Activated naive CD4-positive, alpha-beta T cell treated with anti-CD3 and anti-CD28 coated beads, Interleukin-2, amount 50 U/mL, for 24 hours (primary cell): ENCODE measurements around the gene PCGF5.
A peak's percentile ranks its signal among the peaks of the same experiment; 100 is the strongest.
"Not testable (repeated sequence)": the region's sequence is repeated elsewhere in the genome, so short reads cannot be mapped to it uniquely, and the experiment has no call there.

Experiments
- H3K27ac Mint-ChIP-seq: one replicate; pipeline ENCODE4 v1.8.0; 2021; ENCODE audit warnings: mild to moderate bottlenecking, mixed read lengths
- H3K27me3 Mint-ChIP-seq: one replicate; pipeline ENCODE4 v1.8.0; 2021; ENCODE audit warnings: mixed read lengths
- H3K36me3 Mint-ChIP-seq: one replicate; pipeline ENCODE4 v1.8.0; 2021; ENCODE audit warnings: mixed read lengths
- H3K4me1 Mint-ChIP-seq: one replicate; pipeline ENCODE4 v1.8.0; 2021; ENCODE audit warnings: mixed read lengths
- H3K4me3 Mint-ChIP-seq: one replicate; pipeline ENCODE4 v1.8.0; 2021; ENCODE audit warnings: mild to moderate bottlenecking, mixed read lengths
- H3K9me3 Mint-ChIP-seq: one replicate; pipeline ENCODE4 v1.8.0; 2021; ENCODE audit warnings: mixed read lengths

The PCGF5 gene

GRCh38 chr10:91220194-91220953, at the start of gene PCGF5:
Gene PCGF5 (plus strand): TSS chr10:91220663. CDS start chr10:91222872, 2,209 bp downstream.
- Mint-ChIP-seq H3K36me3 (peaks cover 6% of the 10 kb centered on the region), H3K27me3 (no peaks in the 10 kb centered on the region), H3K4me3 (peak within 1 kb of the TSS; percentile 93), H3K9me3 (no peaks in the 10 kb centered on the region), H3K4me1 (peaks cover 57% of the 10 kb centered on the region), H3K27ac (peak within 1 kb of the TSS; percentile 77)

GRCh38 chr10:91171485-91171884, 49.0 kb upstream of the PCGF5 start:
- H3K4me1 Mint-ChIP-seq: peaks cover 62% of the 10 kb centered on the region
- H3K9me3 Mint-ChIP-seq: peaks cover 13% of the 10 kb centered on the region
- H3K36me3 Mint-ChIP-seq: peaks cover 38% of the 10 kb centered on the region
- H3K27me3 Mint-ChIP-seq: no peaks in the 10 kb centered on the region
- H3K4me3 Mint-ChIP-seq: peak overlapping the region; percentile 3
- H3K27ac Mint-ChIP-seq: no peak overlapping the region

GRCh38 chr10:91172348-91172747, 48.1 kb upstream of the PCGF5 start:
- peaks cover 56% of the 10 kb centered on the region for H3K4me1 Mint-ChIP-seq
- H3K27me3 Mint-ChIP-seq: no peaks in the 10 kb centered on the region
- H3K27ac Mint-ChIP-seq: no peak overlapping the region
- peaks cover 15% of the 10 kb centered on the region for H3K9me3 Mint-ChIP-seq
- peaks cover 40% of the 10 kb centered on the region for H3K36me3 Mint-ChIP-seq
- H3K4me3 Mint-ChIP-seq: no peak overlapping the region

GRCh38 chr10:91185239-91185875, 35.1 kb upstream of the PCGF5 start:
- no peaks in the 10 kb centered on the region for H3K27me3 Mint-ChIP-seq
- H3K27ac Mint-ChIP-seq: no peak overlapping the region
- H3K4me3 Mint-ChIP-seq: no peak overlapping the region
- peaks cover 97% of the 10 kb centered on the region for H3K4me1 Mint-ChIP-seq
- peaks cover 5% of the 10 kb centered on the region for H3K9me3 Mint-ChIP-seq
- H3K36me3 Mint-ChIP-seq: peaks cover 25% of the 10 kb centered on the region

GRCh38 chr10:91187156-91187555, 33.3 kb upstream of the PCGF5 start:
- no peaks in the 10 kb centered on the region for H3K27me3 Mint-ChIP-seq

GRCh38 chr10:91188010-91188409, 32.5 kb upstream of the PCGF5 start:
- H3K27me3 Mint-ChIP-seq, H3K9me3 Mint-ChIP-seq, H3K4me3 Mint-ChIP-seq, H3K27ac Mint-ChIP-seq: not testable (repeated sequence)
- Mint-ChIP-seq H3K4me1 (peaks cover 95% of the 10 kb centered on the region), H3K36me3 (peaks cover 18% of the 10 kb centered on the region)

More at GRCh38 chr10:91187156-91187555, 33.3 kb upstream of the PCGF5 start:
- Mint-ChIP-seq H3K27ac (no peak overlapping the region), H3K4me3 (no peak overlapping the region), H3K4me1 (peaks cover 95% of the 10 kb centered on the region), H3K36me3 (peaks cover 21% of the 10 kb centered on the region), H3K9me3 (no peaks in the 10 kb centered on the region)

- H3K27ac Mint-ChIP-seq: peak overlapping the region; percentile 42
- peaks cover 92% of the 10 kb centered on the region for H3K4me1 Mint-ChIP-seq
- H3K4me3 Mint-ChIP-seq: no peak overlapping the region
- H3K36me3 Mint-ChIP-seq: peaks cover 16% of the 10 kb centered on the region
- H3K9me3 Mint-ChIP-seq: no peaks in the 10 kb centered on the region
- H3K27me3 Mint-ChIP-seq: no peaks in the 10 kb centered on the region
Observed at GRCh38 chr10:91188889-91189288, 31.6 kb upstream of the PCGF5 start.

- Mint-ChIP-seq H3K4me1 (peaks cover 89% of the 10 kb centered on the region), H3K9me3 (no peaks in the 10 kb centered on the region), H3K4me3 (no peak overlapping the region), H3K36me3 (peaks cover 16% of the 10 kb centered on the region), H3K27ac (peak overlapping the region; percentile 78), H3K27me3 (no peaks in the 10 kb centered on the region)
Observed at GRCh38 chr10:91190388-91190870, 30.0 kb upstream of the PCGF5 start.

- Mint-ChIP-seq H3K27me3 (no peaks in the 10 kb centered on the region), H3K36me3 (peaks cover 14% of the 10 kb centered on the region), H3K27ac (peak overlapping the region; percentile 78), H3K4me1 (peaks cover 86% of the 10 kb centered on the region), H3K4me3 (no peak overlapping the region), H3K9me3 (no peaks in the 10 kb centered on the region)
Observed at GRCh38 chr10:91190876-91191583, 29.4 kb upstream of the PCGF5 start.

GRCh38 chr10:91191584-91191919, 28.9 kb upstream of the PCGF5 start:
- H3K36me3 Mint-ChIP-seq: peaks cover 14% of the 10 kb centered on the region
- peak overlapping the region; percentile 78 for H3K27ac Mint-ChIP-seq
- no peak overlapping the region for H3K4me3 Mint-ChIP-seq
- peaks cover 87% of the 10 kb centered on the region for H3K4me1 Mint-ChIP-seq
- H3K9me3 Mint-ChIP-seq: no peaks in the 10 kb centered on the region
- H3K27me3 Mint-ChIP-seq: no peaks in the 10 kb centered on the region

GRCh38 chr10:91194497-91195179, 25.8 kb upstream of the PCGF5 start:
- H3K9me3 Mint-ChIP-seq: no peaks in the 10 kb centered on the region
- H3K27ac Mint-ChIP-seq: peak overlapping the region; percentile 73
- peaks cover 88% of the 10 kb centered on the region for H3K4me1 Mint-ChIP-seq
- no peaks in the 10 kb centered on the region for H3K27me3 Mint-ChIP-seq
- peak overlapping the region; percentile 1 for H3K4me3 Mint-ChIP-seq
- peaks cover 13% of the 10 kb centered on the region for H3K36me3 Mint-ChIP-seq

GRCh38 chr10:91196268-91197048, 24.0 kb upstream of the PCGF5 start:
- peaks cover 11% of the 10 kb centered on the region for H3K36me3 Mint-ChIP-seq
- H3K27me3 Mint-ChIP-seq: no peaks in the 10 kb centered on the region
- H3K4me3 Mint-ChIP-seq: no peak overlapping the region
- H3K9me3 Mint-ChIP-seq: no peaks in the 10 kb centered on the region
- peak overlapping the region; percentile 32 for H3K27ac Mint-ChIP-seq
- peaks cover 88% of the 10 kb centered on the region for H3K4me1 Mint-ChIP-seq

- H3K4me1 Mint-ChIP-seq: peaks cover 90% of the 10 kb centered on the region
- H3K9me3 Mint-ChIP-seq: no peaks in the 10 kb centered on the region
- H3K4me3 Mint-ChIP-seq: no peak overlapping the region
- H3K36me3 Mint-ChIP-seq: peaks cover 11% of the 10 kb centered on the region
- no peaks in the 10 kb centered on the region for H3K27me3 Mint-ChIP-seq
- H3K27ac Mint-ChIP-seq: peak overlapping the region; percentile 42
Observed at GRCh38 chr10:91197127-91197526, 23.3 kb upstream of the PCGF5 start.

GRCh38 chr10:91198781-91199180, 21.7 kb upstream of the PCGF5 start:
- Mint-ChIP-seq H3K4me3 (peak overlapping the region; percentile 23), H3K27ac (peak overlapping the region; percentile 90), H3K4me1 (peaks cover 90% of the 10 kb centered on the region), H3K9me3 (no peaks in the 10 kb centered on the region), H3K36me3 (peaks cover 6% of the 10 kb centered on the region), H3K27me3 (no peaks in the 10 kb centered on the region)
